Neuronal stem cell (in vitro differentiated cells): ENCODE measurements around the gene ARHGAP26.
A peak's percentile ranks its signal among the peaks of the same experiment; 100 is the strongest.

Experiments used
- DNase-seq: peaks from one replicate; pipeline ENCODE4 v3.0.0-alpha.2; 2013; ENCODE audit warnings: low spot score
- H2AFZ ChIP-seq: one replicate; pipeline ENCODE4 v1.6.1; 2013; ENCODE audit warnings: mild to moderate bottlenecking, low read length, inconsistent platforms
- H2AK5ac ChIP-seq: 2 replicates; pipeline ENCODE4 v1.6.1; 2013; ENCODE audit warnings: low read depth, mild to moderate bottlenecking, inconsistent platforms, low read length, moderate library complexity, mixed read lengths
- H2BK120ac ChIP-seq: 2 replicates; pipeline ENCODE4 v1.6.1; 2013; ENCODE audit warnings: low read depth, mild to moderate bottlenecking, inconsistent platforms, low read length, moderate library complexity, mixed read lengths
- H2BK12ac ChIP-seq: one replicate; pipeline ENCODE4 v1.6.1; 2013; ENCODE audit warnings: low read length, inconsistent platforms
- H2BK15ac ChIP-seq: 2 replicates; pipeline ENCODE4 v1.6.1; 2013; ENCODE audit warnings: mild to moderate bottlenecking, low read length, inconsistent platforms, mixed read lengths
- H2BK5ac ChIP-seq: one replicate; pipeline ENCODE4 v1.6.1; 2013; ENCODE audit warnings: inconsistent platforms, mild to moderate bottlenecking, low read length, moderate library complexity
- H3K14ac ChIP-seq: one replicate; pipeline ENCODE4 v1.6.1; 2013; ENCODE audit warnings: low read length, inconsistent platforms
- H3K18ac ChIP-seq: 2 replicates; pipeline ENCODE4 v1.6.1; 2013; ENCODE audit warnings: low read length, inconsistent platforms
- H3K23ac ChIP-seq: 2 replicates; pipeline ENCODE4 v1.6.1; 2013; ENCODE audit warnings: low read depth, mild to moderate bottlenecking, mixed read lengths, low read length, inconsistent platforms; ENCODE audit not compliant: poor library complexity
- H3K27ac ChIP-seq: replicated peaks from 3 replicates; pipeline ENCODE4 v1.5.1; 2013; ENCODE audit warnings: low read length, inconsistent platforms
- H3K27me3 ChIP-seq, 3 experiments: 2 replicates each; pipeline ENCODE4 v1.6.1; 2013; ENCODE audit warnings: low read length in 3 of 3, mild to moderate bottlenecking in 2 of 3, inconsistent platforms in 1 of 3, low read depth in 1 of 3, mixed read lengths in 1 of 3, moderate library complexity in 1 of 3; ENCODE audit not compliant: control insufficient read depth in 3 of 3, insufficient read depth in 3 of 3
- H3K36me3 ChIP-seq, 2 donors: replicated peaks in 1 of 2; 2 replicates each; pipeline ENCODE4 v1.6.1; 2013; ENCODE audit warnings: low read length in 2 of 2; ENCODE audit not compliant: control insufficient read depth in 2 of 2, insufficient read depth in 2 of 2
- H3K4ac ChIP-seq: 2 replicates; pipeline ENCODE4 v1.6.1; 2013; ENCODE audit warnings: inconsistent platforms, mild to moderate bottlenecking, low read length, moderate library complexity
- H3K4me1 ChIP-seq, 2 donors: 1 replicate in 1 of 2; 2 replicates in 1 of 2; pipeline ENCODE4 v1.6.1; 2013; ENCODE audit warnings: low read length in 2 of 2, low read depth in 1 of 2; ENCODE audit not compliant: control insufficient read depth in 2 of 2, insufficient read depth in 1 of 2
- H3K4me2 ChIP-seq: one replicate; pipeline ENCODE4 v1.6.1; 2013; ENCODE audit warnings: mild to moderate bottlenecking, low read length, inconsistent platforms; ENCODE audit not compliant: insufficient read depth, poor library complexity, severe bottlenecking
- H3K4me3 ChIP-seq, 2 donors: 2 replicates each; pipeline ENCODE4 v1.5.1; 2013; ENCODE audit warnings: low read length in 2 of 2, mild to moderate bottlenecking in 2 of 2, inconsistent platforms in 1 of 2, moderate library complexity in 1 of 2
- H3K79me1 ChIP-seq: one replicate; pipeline ENCODE4 v1.6.1; 2013; ENCODE audit warnings: low read depth, mild to moderate bottlenecking, inconsistent platforms, low read length, moderate library complexity
- H3K9ac ChIP-seq: one replicate; pipeline ENCODE4 v1.6.1; 2013; ENCODE audit warnings: mild to moderate bottlenecking, low read depth, low read length, inconsistent platforms; ENCODE audit not compliant: poor library complexity
- H3K9me3 ChIP-seq, 2 donors: replicated peaks in 1 of 2; 2 replicates each; pipeline versions ENCODE3 to v1.6.1; 2013; ENCODE audit warnings: low read length in 2 of 2, mild to moderate bottlenecking in 2 of 2, inconsistent platforms in 1 of 2, low read depth in 1 of 2, mixed read lengths in 1 of 2, moderate library complexity in 1 of 2; ENCODE audit not compliant: control insufficient read depth in 2 of 2, insufficient read depth in 1 of 2
- H4K8ac ChIP-seq: one replicate; pipeline ENCODE4 v1.6.1; 2013; ENCODE audit warnings: low read depth, mild to moderate bottlenecking, inconsistent platforms, low read length, moderate library complexity
- H4K91ac ChIP-seq: one replicate; pipeline ENCODE4 v1.6.1; 2013; ENCODE audit warnings: low read length, low read depth, mild to moderate bottlenecking, inconsistent platforms; ENCODE audit not compliant: poor library complexity
- WGBS, 2 donors: extraction: QIAGEN DNeasy Blood & Tissue Kit; methylation state at CpG; one replicate each; pipeline ENCODE4 v1.1.7; 2013; ENCODE audit warnings: missing lambda C conversion rate in 2 of 2, mixed read lengths in 1 of 2; ENCODE audit not compliant: insufficient read length in 2 of 2, insufficient replicate concordance in 1 of 2; ENCODE audit errors: extremely low coverage in 2 of 2; 5-methylcytosine and 5-hydroxymethylcytosine counted together

The ARHGAP26 gene

DNA sequence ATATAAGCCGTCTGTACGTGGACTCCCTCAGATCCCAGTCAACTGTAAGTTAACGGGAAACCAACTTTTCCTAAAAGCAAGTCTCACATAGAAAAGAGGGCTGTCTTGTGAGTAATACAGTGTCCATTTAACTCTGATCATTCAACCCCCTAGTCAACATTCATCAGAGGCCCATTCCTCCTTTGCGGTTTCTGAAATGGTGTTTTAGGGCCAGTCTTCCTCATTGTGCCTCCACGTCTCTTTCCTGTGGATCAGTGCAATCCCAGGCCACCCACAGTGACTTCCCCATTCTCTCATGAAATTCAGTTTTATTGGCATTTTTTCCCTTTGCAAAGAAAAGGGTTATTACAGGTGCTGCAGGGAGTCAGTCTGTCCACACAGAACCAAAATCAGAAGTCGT is 371.5 kb downstream of the ARHGAP26 start:
- Histone ChIP-seq H3K4ac (no peak overlapping the region), H3K36me3 (no peaks in the 10 kb centered on the region), H4K91ac (no peak overlapping the region), H2BK12ac (no peak overlapping the region), H3K18ac (no peak overlapping the region), H3K9me3 (no peaks in the 10 kb centered on the region), H2BK15ac (no peak overlapping the region), H3K14ac (no peak overlapping the region), H4K8ac (no peak overlapping the region), H3K23ac (no peak overlapping the region), H2AFZ (no peak overlapping the region), H2BK120ac (no peak overlapping the region), H3K4me2 (no peak overlapping the region), H3K4me1 (peaks cover 3% of the 10 kb centered on the region in 2 donors), H2AK5ac (no peak overlapping the region), H3K9ac (no peak overlapping the region), H2BK5ac (no peak overlapping the region), H3K27me3 (no peaks in the 10 kb centered on the region), H3K4me3 (no peak overlapping the region), H3K79me1 (no peaks in the 10 kb centered on the region), H3K27ac (no peak overlapping the region)
- DNase-seq, result no peak
- no CpG with 5 or more reads among the region's 6 CpGs for WGBS, 2 donors

DNA sequence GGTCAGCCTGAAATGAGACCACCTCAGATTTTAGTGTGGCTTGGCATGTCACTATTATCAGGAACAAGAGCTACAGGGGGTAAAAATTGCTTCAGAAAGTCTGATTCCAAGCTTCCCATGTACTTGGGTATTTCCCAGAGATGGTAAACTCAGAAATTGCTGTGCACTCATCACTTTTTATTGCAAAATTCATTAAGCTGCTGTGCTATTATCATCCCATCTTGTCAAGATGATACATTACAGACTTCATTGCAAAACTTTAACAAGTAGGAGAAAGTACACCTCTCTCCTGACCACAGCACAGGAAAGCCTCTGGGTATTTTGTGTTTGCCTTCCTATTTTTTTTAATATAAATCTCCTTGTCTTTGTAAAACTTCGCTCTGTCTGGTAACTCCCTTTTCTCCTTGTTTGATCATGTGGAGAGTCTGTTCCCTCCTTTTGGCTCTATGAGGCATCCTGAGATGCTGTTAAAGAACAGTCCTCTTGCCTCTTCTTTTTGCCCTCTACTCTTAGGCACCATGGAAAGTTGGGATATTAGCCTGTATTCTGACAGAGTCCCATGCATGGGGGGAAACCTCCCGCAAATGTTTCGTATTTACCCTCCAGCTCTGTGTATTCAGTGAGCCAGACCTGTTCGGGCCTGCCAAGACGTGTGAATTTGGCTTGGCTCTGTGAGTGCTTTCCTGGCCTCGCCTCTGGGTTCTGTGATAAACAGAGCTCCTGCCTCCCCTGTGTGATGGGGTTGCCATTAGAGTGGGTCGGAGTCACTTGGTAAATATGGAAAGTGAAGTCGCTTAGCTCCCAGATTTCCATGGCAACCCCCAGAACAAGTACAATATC is 372.6 kb downstream of the ARHGAP26 start:
- Histone ChIP-seq H3K4ac (no peak overlapping the region), H3K9ac (no peak overlapping the region), H4K8ac (no peak overlapping the region), H3K4me2 (no peak overlapping the region), H3K27ac (no peak overlapping the region), H2AFZ (peak overlapping the region; percentile 14), H3K18ac (no peak overlapping the region), H3K4me3 (no peak overlapping the region), H2BK5ac (no peak overlapping the region), H3K23ac (no peak overlapping the region), H3K14ac (no peak overlapping the region), H4K91ac (no peak overlapping the region), H3K27me3 (no peaks in the 10 kb centered on the region), H2BK120ac (no peak overlapping the region), H3K9me3 (no peaks in the 10 kb centered on the region), H2AK5ac (no peak overlapping the region), H3K79me1 (no peaks in the 10 kb centered on the region), H2BK12ac (no peak overlapping the region), H3K4me1 (peaks cover 3% of the 10 kb centered on the region in 2 donors), H3K36me3 (no peaks in the 10 kb centered on the region), H2BK15ac (no peak overlapping the region)
- no CpG with 5 or more reads among the region's 8 CpGs for WGBS, 2 donors
- no peak for DNase-seq

DNA sequence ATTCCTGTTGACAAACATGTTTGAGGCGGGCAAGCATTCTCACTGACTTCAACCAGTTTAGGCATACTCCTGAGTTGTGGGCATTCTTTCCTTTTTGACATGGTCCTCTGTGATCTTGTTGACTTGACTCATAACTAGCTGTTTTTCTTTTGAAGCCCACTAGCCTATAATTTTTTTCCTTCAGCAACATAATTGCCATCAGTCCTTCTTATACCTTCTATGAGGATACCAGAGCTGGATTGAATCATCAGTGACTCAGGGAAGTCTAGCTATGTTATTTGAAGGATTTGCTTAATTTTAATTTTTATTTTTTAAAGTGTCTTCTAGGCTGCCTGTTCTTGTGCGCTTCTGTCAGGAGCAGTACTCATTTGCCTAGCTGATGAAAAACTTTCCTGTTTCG is 373.8 kb downstream of the ARHGAP26 start:
- Histone ChIP-seq H4K8ac (no peak overlapping the region), H2BK120ac (no peak overlapping the region), H2AK5ac (no peak overlapping the region), H3K4me2 (no peak overlapping the region), H3K14ac (no peak overlapping the region), H3K9me3 (no peaks in the 10 kb centered on the region), H3K18ac (no peak overlapping the region), H2BK15ac (no peak overlapping the region), H3K27me3 (no peaks in the 10 kb centered on the region), H3K9ac (no peak overlapping the region), H3K23ac (no peak overlapping the region), H2BK12ac (no peak overlapping the region), H3K36me3 (no peaks in the 10 kb centered on the region), H2BK5ac (no peak overlapping the region), H3K4me3 (no peak overlapping the region), H4K91ac (no peak overlapping the region), H3K4me1 (peaks cover 2 to 3% of the 10 kb centered on the region in 2 donors), H3K27ac (no peak overlapping the region), H3K79me1 (no peaks in the 10 kb centered on the region), H2AFZ (no peak overlapping the region), H3K4ac (no peak overlapping the region)
- WGBS, 2 donors, result no CpG with 5 or more reads among the region's 3 CpGs
- DNase-seq, result no peak

DNA sequence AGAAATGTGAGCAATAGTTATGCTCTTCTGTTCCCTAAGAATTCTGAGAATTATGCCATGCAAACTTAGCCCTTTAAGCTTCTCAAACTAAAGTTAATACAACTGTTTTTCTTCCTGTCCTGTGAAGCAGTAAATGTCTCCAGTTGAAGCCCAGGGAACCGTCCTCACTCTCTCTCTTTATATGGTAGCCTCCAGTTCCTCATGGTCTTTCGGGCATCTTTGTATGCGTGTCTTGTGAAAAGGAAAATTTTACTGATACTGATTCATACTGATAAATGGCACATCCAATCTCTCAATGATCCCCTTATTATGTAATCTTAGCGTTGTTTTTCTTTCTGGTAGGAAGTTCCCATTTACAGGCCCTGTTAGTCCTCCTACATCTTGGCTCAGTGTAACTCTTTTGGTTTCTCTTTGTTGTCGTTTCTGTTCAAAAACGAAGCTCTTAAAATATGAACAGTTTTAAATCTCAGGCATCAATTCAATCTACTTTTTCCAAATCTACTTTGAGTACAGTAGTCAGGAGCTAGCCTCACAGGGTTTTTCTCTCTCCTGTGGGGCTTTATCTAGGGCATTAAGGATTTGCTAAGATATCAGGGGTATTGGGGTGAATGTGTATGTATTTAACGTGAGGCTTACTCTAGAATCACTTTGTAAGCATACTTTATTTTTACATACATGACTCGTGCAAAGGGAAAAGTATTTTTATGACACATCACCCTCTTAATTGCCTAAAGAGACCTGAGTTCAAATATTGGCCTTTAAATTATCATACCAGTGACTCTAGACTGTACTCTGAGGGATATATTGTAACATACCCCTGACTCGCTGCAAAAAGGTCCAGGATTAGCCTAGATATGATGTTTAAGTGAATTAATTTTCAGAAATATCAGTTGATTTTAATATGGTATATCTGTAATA is 375.3 kb downstream of the ARHGAP26 start:
- H3K14ac ChIP-seq, result no peak overlapping the region
- no peak overlapping the region for H2BK12ac ChIP-seq
- no peak overlapping the region for H3K4ac ChIP-seq
- no peak overlapping the region for H2AK5ac ChIP-seq
- no peak overlapping the region for H4K91ac ChIP-seq
- H3K18ac ChIP-seq, result no peak overlapping the region
- no peak overlapping the region for H2BK15ac ChIP-seq
- no peak overlapping the region for H3K4me3 ChIP-seq
- no peaks in the 10 kb centered on the region for H3K36me3 ChIP-seq
- no peak overlapping the region for H2BK5ac ChIP-seq
- H4K8ac ChIP-seq, result no peak overlapping the region
- H3K27ac ChIP-seq, result no peak overlapping the region
- H3K27me3 ChIP-seq, result no peaks in the 10 kb centered on the region
- no CpG with 5 or more reads among the region's 9 CpGs for WGBS, 2 donors
- H3K4me2 ChIP-seq, result no peak overlapping the region
- H3K9ac ChIP-seq, result no peak overlapping the region
- no peaks in the 10 kb centered on the region for H3K9me3 ChIP-seq
- H3K4me1 ChIP-seq, result peaks cover 0 to 3% of the 10 kb centered on the region in 2 donors
- no peak overlapping the region for H2AFZ ChIP-seq
- H3K79me1 ChIP-seq, result no peaks in the 10 kb centered on the region
- DNase-seq, result no peak
- H2BK120ac ChIP-seq, result no peak overlapping the region
- no peak overlapping the region for H3K23ac ChIP-seq
